ENCODE measurements around the gene NAPA.

Gene NAPA

DNA sequence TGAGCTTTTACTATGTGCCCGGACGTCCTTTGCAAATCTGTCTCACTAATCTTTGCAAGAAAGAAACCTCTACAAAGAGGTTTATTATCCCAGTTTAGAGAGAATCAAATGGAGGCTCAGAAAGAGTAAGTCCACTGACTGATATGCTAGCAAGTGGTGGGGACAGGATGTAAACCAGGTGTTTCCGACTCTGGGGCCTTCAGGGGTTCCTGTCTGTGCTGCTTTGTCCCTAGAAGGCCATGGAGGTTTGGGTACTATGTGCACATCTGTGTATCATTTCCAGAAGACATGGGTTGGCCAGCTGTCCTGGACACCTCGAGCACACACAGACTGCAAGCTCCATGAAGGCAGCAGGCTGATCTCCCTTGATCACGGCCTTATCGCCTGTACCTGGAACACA is 29.7 kb downstream of the NAPA start:
- DNase-seq, result no peak

DNA sequence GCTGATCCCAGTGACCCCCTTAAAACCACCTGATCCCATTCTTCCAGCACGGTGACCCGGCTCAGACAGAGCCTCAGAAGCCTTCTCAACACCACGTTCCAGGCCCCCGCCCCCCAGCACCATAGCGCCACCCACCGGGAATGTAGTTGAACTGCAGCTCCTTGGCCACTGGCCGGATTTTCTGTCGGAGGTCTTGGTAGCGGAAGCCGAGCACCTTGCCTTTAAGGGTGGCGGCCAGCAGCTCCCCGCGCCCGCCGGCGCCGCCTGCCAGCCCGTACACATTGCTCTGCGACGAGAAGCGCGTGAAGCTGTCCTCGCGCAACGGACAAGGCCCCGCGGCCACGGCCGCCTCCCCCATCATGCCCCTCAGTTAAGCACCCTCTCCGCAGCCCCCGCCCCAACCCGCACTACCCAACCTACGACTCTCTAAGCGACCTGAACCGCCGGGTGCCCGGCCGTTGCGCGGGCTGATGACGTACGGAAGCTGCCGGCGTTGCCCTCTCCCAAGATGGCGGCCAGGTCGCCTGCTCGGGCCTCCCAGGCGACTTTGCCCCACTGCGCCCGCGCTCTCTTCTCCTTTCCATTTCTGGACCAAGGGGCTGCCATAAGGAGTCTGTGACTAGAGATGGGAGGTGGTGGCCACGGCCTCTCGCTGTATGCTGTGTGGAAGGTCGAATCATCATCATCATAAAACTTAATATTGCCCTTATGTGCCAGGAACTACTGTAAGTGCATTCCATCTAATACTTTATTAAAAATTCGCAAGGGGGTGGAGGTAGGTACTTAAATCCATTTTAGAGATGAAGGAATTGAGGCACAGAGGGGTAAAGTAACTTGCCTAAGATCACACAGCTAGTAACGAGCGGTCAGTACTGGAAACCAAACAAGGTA is 30.8 kb downstream of the NAPA start, which contains the start of gene KPTN:
KPTN (minus strand) TSS at position 420 of the 891 bp plus-strand sequence; CDS start at position 361, 59 bp downstream.
- peak; percentile 97 for DNase-seq

DNA sequence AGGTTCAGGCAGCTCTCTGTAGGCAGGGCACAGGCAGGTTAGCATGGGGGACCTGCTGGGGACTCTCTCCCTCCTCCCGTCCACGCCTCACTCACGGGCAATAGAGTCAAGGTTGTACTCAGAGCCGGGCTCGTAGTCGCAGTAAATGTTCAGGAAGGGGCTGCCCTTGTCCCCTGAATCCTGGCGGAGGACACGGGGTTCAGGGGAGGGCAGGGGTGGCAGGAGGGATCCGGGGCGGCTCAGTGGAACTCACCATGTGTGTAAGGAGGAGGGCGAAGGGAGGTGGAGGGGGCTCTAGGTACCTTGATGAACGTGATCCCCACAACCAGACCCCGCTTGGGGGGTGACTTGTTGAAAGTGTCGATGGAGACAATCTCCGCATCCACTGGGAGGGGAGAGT is 31.7 kb downstream of the NAPA start:
- no peak for DNase-seq

DNA sequence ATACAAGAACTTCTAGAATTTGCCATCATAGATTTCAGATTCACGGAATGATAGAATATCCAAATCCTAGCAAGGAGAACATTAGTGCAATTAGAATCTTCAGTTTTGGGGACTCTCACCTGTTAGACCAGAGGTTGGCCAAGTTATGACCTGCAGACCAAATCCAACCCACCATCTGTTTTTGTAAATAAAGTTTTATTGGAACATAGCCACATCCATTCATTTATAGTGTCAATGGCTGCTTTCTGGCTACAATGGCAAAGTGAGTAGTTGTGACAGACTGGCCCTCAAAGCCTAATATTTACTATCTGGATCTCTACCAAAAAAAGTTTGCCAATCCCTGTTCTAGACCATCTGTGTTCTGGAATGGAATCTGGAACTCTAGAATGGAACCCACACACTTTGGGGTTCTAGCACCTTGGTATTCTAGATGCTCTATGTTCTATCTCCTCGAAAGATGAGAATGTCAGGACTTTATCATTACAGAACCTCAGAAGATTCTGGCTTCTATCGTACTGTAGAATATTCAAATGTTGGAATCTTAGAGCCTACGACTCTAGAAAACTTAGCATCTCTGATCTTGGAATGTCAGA is 33.3 kb downstream of the NAPA start:
- no peak for DNase-seq

DNA sequence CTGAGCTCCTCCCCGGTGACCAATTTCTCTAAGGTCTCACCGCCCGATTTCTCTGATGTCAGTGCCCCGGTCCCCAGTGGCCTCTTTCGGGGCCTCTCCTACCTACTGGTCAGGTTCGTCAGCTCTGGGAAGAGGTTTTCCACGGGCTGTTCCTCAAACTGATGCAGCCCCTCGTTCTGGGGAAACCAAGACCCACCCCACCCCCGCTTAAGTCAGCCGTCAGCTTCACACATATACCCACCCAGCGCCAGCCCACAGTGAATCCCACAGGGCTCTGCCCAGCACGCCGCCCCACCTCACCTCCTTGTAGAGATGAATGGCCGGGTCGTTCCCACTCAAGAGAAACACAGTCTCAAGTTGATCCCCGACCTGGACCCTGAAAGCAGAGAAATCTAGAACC is 34.2 kb downstream of the NAPA start:
- DNase-seq, result no peak

DNA sequence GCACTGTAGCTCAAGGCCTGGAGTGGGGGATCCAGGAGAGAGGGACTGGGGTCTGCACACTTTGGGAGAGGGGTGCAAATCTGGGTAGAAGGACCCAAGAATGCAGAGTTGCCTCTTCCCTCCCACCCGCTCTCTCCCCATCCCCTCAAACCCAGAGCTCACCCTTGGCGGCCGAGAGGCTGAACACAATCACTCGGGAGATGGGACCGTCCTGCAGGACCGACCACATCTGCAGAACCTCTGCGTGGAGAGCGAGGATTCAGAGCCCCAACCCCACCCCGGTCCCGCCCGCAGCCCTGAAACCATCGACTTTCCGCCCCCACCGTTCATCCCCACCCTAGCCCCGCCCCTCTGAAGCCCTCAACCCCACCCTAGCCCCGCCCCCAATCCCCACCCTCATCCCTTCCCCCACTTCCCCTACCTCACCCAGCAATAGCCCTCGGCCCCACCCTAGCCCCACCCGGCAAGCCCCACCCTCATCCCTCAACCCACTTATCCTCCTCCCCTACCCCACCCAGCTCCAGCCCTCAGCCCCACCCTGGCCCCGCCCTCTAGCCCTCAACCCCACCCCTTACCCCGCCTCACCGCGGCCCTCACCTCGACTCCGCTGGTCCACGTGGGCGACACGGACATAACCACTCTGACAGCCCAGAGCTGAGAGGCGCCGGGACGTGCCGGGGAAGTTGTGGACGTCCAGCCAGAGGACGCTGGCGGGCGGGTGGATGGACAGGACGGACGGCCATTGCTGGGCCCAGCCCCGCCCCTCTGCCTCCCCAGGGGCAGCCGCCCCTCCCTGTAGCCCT is 35.0 kb downstream of the NAPA start:
- no peak for DNase-seq

DNA sequence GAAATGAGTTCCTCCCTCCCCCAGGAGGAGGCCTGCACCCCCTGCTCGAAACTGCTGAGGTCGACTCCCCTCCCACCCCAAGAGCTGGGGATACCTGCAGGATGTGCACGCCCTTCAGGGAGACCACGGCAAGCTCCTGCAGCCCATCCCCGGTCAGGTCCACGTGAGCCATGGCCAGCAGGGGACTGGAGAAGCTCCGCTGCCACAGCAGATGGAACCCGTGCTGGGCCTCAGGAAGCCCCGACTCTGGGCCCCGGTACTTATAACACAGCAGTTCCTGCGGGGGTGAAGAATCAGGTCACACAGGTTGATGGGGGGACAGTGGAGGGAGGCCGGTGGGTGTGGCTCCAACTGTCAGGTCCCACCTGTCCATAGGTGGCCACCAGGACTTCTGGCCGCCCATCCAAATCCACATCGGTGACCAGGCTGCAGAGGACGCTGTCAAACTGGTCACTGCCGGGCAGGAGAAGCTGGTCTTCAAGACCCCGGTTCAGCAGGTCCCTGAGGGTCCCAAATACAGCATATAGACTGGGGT is 38.4 kb downstream of the NAPA start:
- DNase-seq, result no peak

DNA sequence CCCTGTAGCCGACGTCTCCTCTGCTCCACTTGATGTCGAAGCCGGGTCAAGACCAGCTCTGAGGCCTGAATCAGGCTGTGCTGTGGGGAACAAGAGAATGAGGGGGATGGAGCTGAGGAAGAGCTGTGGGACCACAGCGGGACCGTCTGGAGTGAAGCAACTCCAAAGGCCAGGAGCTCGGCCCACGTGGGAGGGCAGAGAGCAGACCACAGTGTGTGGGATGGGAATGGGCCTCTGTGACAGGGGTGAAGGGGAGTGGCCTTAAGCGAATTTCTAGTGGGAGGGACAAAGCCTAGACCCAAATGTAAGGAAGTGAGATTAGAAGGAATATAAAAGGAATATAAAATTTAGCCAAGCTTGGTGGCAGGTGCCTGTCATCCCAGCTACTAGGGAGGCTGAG is 39.4 kb downstream of the NAPA start:
- DNase-seq, result no peak

DNA sequence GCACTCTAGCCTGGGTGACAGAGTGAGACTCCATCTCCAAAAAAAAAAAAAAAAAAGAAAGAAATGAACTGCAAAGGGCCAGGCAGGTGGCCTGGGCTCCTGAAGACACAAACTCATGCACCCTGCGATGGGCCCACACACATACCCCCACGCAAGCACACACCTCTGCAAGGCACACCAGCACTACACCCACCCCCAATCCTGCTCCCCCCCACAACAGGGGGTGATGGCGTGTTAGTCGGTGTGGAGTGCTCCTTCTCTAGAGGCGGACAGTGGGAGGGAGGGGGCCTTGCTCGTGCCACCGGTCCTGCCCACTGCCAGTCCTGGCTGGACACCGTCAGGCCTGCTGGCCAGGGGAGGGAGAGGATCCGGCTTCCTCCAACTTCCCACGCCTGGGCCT is 41.5 kb downstream of the NAPA start:
- no peak for DNase-seq

DNA sequence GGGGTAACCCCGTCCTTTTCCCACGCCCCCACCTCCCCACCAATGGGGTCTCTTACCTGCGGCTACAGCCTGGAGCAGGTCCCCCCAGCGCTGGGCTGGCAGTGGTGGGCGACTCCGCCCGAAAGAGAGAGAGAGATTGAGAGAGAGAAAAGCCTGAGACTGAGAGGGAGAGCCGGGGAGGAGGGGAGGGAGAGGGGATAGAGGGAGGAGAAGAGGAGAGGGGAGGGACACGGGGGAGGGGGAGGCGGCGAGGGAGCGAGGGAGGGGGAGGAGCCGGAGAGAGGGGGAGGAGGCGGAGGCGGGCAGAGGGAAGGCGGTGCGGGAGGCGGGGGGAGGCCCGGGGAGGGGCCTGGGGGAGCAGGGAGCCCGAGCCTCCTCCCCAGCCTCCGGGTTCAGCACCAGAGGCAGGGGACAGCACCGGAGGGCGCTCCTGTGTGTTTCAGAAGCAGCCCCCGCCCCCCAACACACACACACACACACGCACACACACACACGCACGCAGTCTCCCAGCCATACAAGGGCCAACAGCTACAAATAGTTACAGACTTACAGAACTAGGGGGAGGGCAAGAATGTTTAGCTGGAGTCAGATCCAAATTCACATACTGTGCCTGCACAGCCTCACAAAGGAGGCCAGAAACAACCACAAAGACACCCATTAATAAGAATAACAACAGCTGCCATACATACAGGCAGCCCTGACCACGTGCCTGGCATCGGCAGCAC is 43.0 kb downstream of the NAPA start, which contains the start of gene SLC8A2:
SLC8A2 (minus strand) TSS at position 161 of the 725 bp plus-strand sequence. CDS start 5,490 bp downstream, outside the sequence.
- DNase-seq, result peak; percentile 71

DNA sequence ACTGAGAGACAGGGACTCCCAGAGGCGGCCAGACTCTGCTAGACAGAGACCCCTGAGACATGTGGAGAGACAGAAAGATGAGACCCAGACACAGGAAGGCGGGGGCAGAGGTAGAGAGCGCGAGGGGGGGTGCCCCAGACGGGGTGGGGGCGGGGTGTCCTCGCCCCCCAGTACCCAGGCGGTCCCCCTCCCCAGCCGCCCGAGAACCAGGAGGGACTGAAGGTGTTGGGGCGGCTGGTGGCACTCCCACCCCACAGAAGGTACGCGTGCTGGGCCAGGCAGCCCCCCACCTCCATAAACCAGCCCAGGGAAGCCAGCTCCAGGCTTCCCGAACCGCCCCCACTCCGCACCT is 43.5 kb downstream of the NAPA start:
- no peak for DNase-seq

DNA sequence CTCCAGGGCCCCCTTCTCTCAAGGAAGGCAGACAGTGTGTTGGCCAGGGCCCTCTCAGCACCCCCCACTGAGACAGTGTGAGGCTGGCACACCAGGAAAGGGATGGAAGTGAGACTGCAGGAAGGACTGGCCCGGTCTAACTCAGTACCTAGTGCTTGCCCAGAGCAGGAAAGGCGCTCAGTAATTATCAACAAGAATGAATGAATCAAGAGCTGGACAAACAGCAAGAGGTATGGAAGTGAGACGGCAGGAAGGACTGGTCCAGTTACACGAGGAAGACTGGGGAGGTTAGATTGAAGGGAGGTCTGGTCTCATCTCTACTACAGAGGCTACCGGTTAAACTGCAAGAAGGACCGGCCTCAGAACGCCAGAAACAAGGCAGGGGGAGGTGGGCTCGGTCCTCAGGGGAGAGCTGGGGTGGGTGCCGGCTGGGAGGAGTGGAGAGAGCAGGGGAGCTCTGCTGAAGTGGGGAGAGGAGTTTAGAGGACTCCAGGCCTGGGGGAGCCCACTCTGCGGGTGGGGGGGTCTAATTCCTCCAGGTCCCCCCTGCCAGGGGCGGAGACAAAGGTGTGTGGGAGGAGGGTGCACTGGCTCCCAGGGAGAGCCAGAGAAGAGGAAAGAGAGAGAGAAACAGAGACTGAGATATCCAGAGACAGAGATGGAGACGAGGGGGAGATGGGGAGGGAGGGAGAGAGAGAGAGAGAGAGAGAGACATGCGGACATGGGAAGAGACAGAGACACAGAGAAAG is 44.2 kb downstream of the NAPA start:
- no peak for DNase-seq

DNA sequence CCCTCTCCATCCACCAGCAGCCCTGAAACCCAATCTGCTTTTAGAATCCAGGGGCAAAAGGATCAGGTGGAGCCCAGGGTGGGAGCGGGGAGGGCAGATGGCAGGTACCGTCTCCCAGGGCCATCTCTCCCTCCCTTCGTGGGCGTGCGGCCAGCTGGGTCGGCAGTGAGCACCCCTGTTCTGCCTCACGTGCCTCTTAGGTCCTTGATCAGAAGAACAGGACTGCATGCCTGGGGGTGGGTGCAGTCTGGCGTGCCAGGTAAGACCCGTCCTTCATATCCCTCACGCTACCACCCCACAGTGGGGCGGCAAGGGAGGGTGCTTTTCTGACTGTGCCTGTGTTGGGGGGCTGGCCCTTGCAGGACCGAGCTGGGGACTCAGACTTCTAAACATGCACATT is 45.1 kb downstream of the NAPA start:
- DNase-seq, result no peak

DNA sequence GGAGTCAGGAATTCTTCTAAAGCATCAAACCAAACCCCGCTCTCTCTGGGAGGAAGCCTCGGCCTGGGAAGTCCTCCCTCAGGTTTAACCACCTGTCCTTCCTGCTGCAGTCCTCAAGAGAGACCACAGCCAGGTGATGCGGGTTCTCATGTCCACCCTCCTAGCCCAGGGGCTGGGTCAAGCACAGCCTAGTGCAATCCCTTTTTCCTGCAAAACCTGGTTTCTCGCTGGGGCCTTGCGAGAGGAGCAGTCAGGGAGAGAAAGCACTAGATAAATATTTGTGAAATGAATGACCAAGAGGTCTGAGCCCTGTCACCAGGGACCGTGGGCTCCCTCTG is 45.5 kb downstream of the NAPA start:
- no peak for DNase-seq

DNA sequence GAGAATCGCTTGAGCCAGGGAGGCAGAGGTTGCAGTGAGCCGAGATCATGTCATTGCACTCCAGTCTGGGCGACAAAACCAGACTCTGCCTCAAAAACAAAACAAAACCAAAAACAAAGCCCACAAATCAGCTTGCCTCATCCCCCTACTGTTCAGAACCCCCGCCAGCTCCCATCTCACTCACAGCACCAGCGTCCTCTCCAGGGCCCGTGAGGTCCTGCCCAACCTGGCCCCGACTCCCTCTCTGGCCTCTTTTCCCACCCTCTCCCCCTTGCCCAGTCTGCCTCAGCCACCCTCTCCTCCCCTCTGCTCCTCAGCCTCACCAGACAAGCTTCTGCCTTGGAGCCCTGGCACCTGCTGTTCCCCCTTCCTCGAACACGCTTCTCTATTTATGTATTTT is 46.9 kb downstream of the NAPA start:
- no peak for DNase-seq

DNA sequence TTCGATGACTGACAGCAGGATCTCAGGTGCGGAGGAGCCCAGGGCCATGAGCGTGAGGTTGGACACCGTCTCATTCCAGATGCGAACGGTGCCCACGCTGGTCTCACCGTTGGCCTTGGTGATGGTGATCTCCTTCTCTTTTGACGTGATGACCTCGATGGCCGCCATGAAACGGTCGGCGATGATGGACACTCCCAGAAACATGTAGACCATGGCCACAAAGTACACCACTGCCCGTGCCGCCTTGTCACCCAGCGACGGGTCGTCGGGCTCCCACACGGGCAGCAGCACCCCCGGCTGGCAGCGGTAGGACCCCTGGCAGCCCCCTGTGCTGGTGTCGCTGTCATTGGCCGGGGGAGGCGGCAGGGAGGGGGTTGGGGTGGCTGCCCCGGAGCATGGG is 48.9 kb downstream of the NAPA start:
- no peak for DNase-seq

DNA sequence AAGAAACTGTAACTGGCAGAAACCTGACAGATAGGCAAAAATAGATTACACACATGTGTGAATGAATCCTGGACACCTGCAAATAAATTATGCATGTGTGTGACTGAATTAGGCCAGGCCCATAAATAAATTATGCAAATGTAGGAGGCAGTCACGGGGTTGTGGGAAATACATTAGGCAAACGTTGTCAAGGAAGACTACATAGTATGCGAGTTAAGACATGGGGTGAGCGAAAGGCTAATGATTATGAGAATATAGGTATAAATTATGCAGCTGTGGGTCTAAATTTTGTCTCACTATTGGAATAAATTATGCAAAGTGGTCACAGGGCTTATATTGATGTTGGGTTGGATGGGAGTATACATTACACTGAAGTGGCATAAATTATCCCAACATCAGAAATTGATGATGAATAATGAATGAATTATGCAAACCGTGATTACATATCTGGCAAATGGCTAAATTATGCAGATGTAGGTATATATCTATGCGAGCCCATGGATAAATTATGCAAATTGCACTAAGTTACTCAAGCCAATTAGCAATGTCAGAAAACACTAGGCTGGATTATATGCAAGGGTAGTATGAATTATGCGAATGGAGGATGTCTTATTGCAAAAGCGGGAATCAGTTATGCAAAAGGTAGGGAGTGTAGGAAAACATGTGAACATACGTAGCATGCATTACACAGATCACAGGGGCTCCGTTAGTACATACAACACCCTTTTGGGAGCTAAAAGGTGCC is 50.0 kb downstream of the NAPA start:
- no peak for DNase-seq

DNA sequence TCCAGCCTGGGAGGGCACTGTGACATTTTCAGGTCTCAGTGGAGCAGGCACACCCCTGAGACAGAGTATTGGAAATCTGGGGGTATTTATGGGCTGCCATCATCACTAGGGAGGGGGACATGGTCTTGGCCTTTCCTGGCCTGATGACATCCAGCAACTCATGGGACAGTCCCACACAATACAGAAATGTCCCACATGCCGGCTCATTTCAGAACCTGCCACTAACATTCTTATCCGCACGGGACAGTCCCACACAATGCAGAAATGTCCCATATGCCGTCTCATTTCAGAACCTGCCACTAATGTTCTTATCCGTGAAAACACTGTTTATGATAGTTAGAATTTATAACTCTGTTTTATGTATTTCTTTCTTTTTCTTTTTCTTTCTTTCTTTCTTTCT is 53.0 kb downstream of the NAPA start:
- DNase-seq, result no peak

DNA sequence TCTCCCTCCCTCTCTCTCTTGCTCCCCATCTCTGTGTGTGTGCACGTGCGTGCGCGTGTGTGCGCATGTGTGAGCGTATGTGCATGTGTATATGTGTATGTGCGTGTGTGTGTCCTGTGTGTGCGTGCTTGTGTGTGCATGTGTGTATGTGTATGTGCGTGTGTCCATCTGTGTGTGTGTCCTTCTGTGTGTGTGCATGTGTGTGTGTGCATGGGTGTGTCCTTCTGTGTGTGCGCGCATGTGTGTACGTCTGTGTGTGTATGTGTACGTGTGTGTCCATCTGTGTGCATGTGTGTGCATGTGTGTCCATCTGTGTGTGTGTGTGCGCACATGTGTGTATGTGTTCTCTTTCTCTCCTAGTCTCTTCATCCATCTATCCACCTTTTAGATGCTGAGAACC is 55.4 kb downstream of the NAPA start:
- DNase-seq, result no peak

DNA sequence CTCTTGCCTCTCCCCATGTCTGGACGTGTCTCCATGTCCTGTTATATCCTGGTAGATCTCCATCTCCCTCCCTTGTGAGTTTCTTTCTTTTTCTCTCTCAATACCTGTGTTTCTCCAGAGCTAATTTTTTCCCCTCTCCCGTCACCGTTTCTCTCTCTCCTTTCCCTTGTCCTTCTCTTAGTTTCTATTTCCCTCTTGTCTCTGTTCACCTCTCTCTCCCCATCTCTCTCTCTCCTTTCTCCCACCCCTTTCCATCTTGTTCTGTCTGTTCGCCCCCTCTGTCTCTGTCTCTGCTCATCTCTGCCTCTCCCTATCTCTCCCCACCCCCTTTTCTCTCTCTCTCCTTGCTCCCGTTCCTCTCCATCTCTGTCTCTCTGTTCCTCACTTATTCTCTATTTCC is 56.2 kb downstream of the NAPA start:
- no peak for DNase-seq

DNA sequence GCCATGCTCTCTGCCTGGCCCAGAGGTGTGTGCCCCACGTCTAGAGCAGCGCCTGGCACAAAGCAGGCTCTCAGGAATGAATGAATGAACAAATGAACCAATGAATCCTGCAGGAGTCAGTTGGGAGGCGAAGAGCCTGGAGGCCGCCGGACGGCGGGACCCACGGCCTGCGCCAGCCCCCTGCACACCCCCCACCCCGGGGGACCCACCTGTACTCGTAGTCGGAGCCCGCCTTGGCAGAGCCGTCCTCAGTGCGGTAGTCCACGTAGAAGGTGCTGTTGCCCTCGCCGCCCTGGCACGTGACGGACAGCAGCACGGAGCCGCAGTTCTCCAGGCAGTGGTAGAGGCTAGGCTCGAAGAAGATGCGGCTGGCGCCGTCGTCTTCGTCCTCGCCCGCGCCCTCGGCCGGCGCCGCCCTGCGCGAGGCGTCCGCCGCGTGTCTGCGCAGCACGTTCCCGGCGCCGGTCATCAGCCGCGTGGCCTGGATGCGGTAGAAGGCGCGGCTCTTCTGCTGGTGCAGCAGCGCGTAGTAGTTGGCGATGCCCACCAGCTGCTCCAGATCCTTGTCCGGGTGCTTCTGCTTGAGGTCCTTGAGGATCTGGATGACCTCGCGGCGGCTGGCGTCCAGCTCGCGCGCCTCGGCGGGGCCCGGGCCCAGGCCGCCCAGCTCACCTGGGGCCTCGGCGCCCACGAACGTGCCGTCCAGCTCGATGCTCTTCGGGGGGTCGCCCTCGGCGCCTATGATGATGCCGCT is 58.0 kb downstream of the NAPA start:
- no peak for DNase-seq
